GM18909 (cell line): ENCODE measurements around the gene SLIT3.

Source experiments
- ATAC-seq: cut with Tn5 transposase; IDR thresholded peaks from one replicate; pipeline ENCODE4 v1.9.1; 2021; ENCODE audit warnings: mild to moderate bottlenecking; ENCODE audit not compliant: unreplicated experiment, poor library complexity

SLIT3 gene

GRCh38 chr5:169181814-169182213 lies 119.1 kb downstream of the SLIT3 start:
- no peak for ATAC-seq

GRCh38 chr5:169178754-169179153 lies 122.2 kb downstream of the SLIT3 start:
- no peak for ATAC-seq

GRCh38 chr5:169178274-169178673 lies 122.7 kb downstream of the SLIT3 start:
- ATAC-seq = no peak

GRCh38 chr5:169176709-169177694 lies 123.9 kb downstream of the SLIT3 start:
- ATAC-seq = no peak

GRCh38 chr5:169175733-169176132 lies 125.2 kb downstream of the SLIT3 start:
- ATAC-seq = no peak

GRCh38 chr5:169174923-169175322 lies 126.0 kb downstream of the SLIT3 start:
- no peak for ATAC-seq

GRCh38 chr5:169173372-169173771 lies 127.6 kb downstream of the SLIT3 start:
- no peak for ATAC-seq

- ATAC-seq = no peak
Observed at GRCh38 chr5:169171515-169171914, 129.4 kb downstream of the SLIT3 start.

GRCh38 chr5:169169783-169170182 lies 131.2 kb downstream of the SLIT3 start:
- ATAC-seq = no peak

GRCh38 chr5:169168280-169168679 lies 132.7 kb downstream of the SLIT3 start:
- ATAC-seq = no peak

GRCh38 chr5:169166078-169166477 lies 134.9 kb downstream of the SLIT3 start:
- ATAC-seq = no peak

- ATAC-seq = no peak
Observed at GRCh38 chr5:169165052-169165451, 135.9 kb downstream of the SLIT3 start.

- ATAC-seq = no peak
Observed at GRCh38 chr5:169164481-169164925, 136.4 kb downstream of the SLIT3 start.

- ATAC-seq = no peak
Observed at GRCh38 chr5:169162407-169162806, 138.5 kb downstream of the SLIT3 start.

- no peak for ATAC-seq
Observed at GRCh38 chr5:169161022-169161680, 139.8 kb downstream of the SLIT3 start.

- no peak for ATAC-seq
Observed at GRCh38 chr5:169160405-169160901, 140.5 kb downstream of the SLIT3 start.

- ATAC-seq = no peak
Observed at GRCh38 chr5:169158764-169159163, 142.2 kb downstream of the SLIT3 start.

GRCh38 chr5:169157064-169157463 lies 143.9 kb downstream of the SLIT3 start:
- no peak for ATAC-seq

- ATAC-seq = no peak
Observed at GRCh38 chr5:169154679-169155078, 146.3 kb downstream of the SLIT3 start.

GRCh38 chr5:169153405-169153804 lies 147.5 kb downstream of the SLIT3 start:
- no peak for ATAC-seq

- ATAC-seq = no peak
Observed at GRCh38 chr5:169152946-169153345, 148.0 kb downstream of the SLIT3 start.
